Measurements from ENCODE around the gene TAC3.
A peak's percentile ranks its signal among the peaks of the same experiment; 100 is the strongest.

TAC3 gene

GRCh38 chr12:57006809-57007475 lies 9.4 kb downstream of the TAC3 start:
- H3K36me3 ChIP-seq (replicated peaks): peaks cover 26% of the 10 kb centered on the region
- DNase-seq (ENCODE audit: low spot score in 2 of 2): no peak
- peak overlapping the region; percentile 14 for H3K4me3 ChIP-seq
- H3K9me3 ChIP-seq: no peaks in the 10 kb centered on the region
- peaks cover 18% of the 10 kb centered on the region for H3K4me1 ChIP-seq
- no peaks in the 10 kb centered on the region for H3K27me3 ChIP-seq (ENCODE audit: low read depth)
- in situ Hi-C loops (cut with MboI; ENCODE audit: low sequenced_read_pairs): no loop called here

GRCh38 chr12:57005980-57006808 lies 10.1 kb downstream of the TAC3 start, which contains the start of gene ZBTB39:
Gene ZBTB39, minus strand, starts transcription at chr12:57006546. Its CDS starts 1,629 bp downstream, at chr12:57004917.
- DNase-seq (ENCODE audit: low spot score in 2 of 2): peak; percentile 64 to 78
- H3K4me1 ChIP-seq: peaks cover 11% of the 10 kb centered on the region
- peak within 1 kb of the TSS; percentile 84 for H3K4me3 ChIP-seq
- H3K9me3 ChIP-seq: no peaks in the 10 kb centered on the region
- in situ Hi-C loops (cut with MboI; ENCODE audit: low sequenced_read_pairs): no loop called here
- H3K27me3 ChIP-seq (ENCODE audit: low read depth): no peaks in the 10 kb centered on the region
- peaks cover 33% of the 10 kb centered on the region for H3K36me3 ChIP-seq (replicated peaks)

- in situ Hi-C loops (cut with MboI; ENCODE audit: low sequenced_read_pairs): loop anchor here (5.0 kb wide), 1 partner anchor 108 kb away; the partner anchor contains the start of gene STAT6
- peaks cover 47% of the 10 kb centered on the region for H3K36me3 ChIP-seq (replicated peaks)
- no peaks in the 10 kb centered on the region for H3K9me3 ChIP-seq
- peaks cover 8% of the 10 kb centered on the region for H3K4me1 ChIP-seq
- H3K27me3 ChIP-seq (ENCODE audit: low read depth): no peaks in the 10 kb centered on the region
- no peak overlapping the region for H3K4me3 ChIP-seq
- DNase-seq (ENCODE audit: low spot score in 2 of 2): no peak
Measured at GRCh38 chr12:57004651-57005050, 11.7 kb downstream of the TAC3 start.

GRCh38 chr12:57003395-57003794 lies 12.9 kb downstream of the TAC3 start:
- in situ Hi-C loops (cut with MboI; ENCODE audit: low sequenced_read_pairs): loop anchor here (5.0 kb wide), 1 partner anchor 109 kb away; the partner anchor contains the start of gene STAT6
- H3K4me1 ChIP-seq: peaks cover 6% of the 10 kb centered on the region
- H3K27me3 ChIP-seq (ENCODE audit: low read depth): no peaks in the 10 kb centered on the region
- no peak overlapping the region for H3K4me3 ChIP-seq
- H3K9me3 ChIP-seq: no peaks in the 10 kb centered on the region; the same call in 1 of the 2 replicates
- DNase-seq (ENCODE audit: low spot score in 2 of 2): no peak
- peaks cover 48% of the 10 kb centered on the region for H3K36me3 ChIP-seq (replicated peaks)

GRCh38 chr12:57001448-57001906 lies 14.9 kb downstream of the TAC3 start:
- Histone ChIP-seq H3K4me1 (peaks cover 6% of the 10 kb centered on the region), H3K9me3 (no peaks in the 10 kb centered on the region; the same call in 1 of the 2 replicates), H3K4me3 (no peak overlapping the region), H3K27me3 (ENCODE audit: low read depth) (no peaks in the 10 kb centered on the region), H3K36me3 (replicated peaks) (peaks cover 48% of the 10 kb centered on the region)
- DNase-seq (ENCODE audit: low spot score in 2 of 2): peak; percentile 8 to 82
- in situ Hi-C loops (cut with MboI; ENCODE audit: low sequenced_read_pairs): loop anchor here (5.0 kb wide), 1 partner anchor 111 kb away; the partner anchor contains the start of gene STAT6

GRCh38 chr12:57000393-57000792 lies 15.9 kb downstream of the TAC3 start:
- in situ Hi-C loops (cut with MboI; ENCODE audit: low sequenced_read_pairs): loop anchor here (5.0 kb wide), 1 partner anchor 112 kb away; the partner anchor contains the start of gene STAT6

GRCh38 chr12:56999456-56999855 lies 16.9 kb downstream of the TAC3 start:
- no peaks in the 10 kb centered on the region; the same call in 1 of the 2 replicates for H3K9me3 ChIP-seq
- H3K27me3 ChIP-seq (ENCODE audit: low read depth): no peaks in the 10 kb centered on the region
- peaks cover 47% of the 10 kb centered on the region for H3K36me3 ChIP-seq (replicated peaks)
- no peak overlapping the region for H3K4me3 ChIP-seq
- in situ Hi-C loops (cut with MboI; ENCODE audit: low sequenced_read_pairs): no loop called here
- no peaks in the 10 kb centered on the region; the same call in 1 of the 2 replicates for H3K4me1 ChIP-seq
- DNase-seq (ENCODE audit: low spot score in 2 of 2): no peak

More at GRCh38 chr12:57000393-57000792, 15.9 kb downstream of the TAC3 start:
- Histone ChIP-seq H3K9me3 (no peaks in the 10 kb centered on the region; the same call in 1 of the 2 replicates), H3K4me1 (peaks cover 6% of the 10 kb centered on the region), H3K27me3 (ENCODE audit: low read depth) (no peaks in the 10 kb centered on the region), H3K4me3 (no peak overlapping the region), H3K36me3 (replicated peaks) (peaks cover 48% of the 10 kb centered on the region)
- no peak for DNase-seq (ENCODE audit: low spot score in 2 of 2)

GRCh38 chr12:56998981-56999380 lies 17.3 kb downstream of the TAC3 start:
- Histone ChIP-seq H3K4me1 (no peaks in the 10 kb centered on the region; the same call in 1 of the 2 replicates), H3K27me3 (ENCODE audit: low read depth) (no peaks in the 10 kb centered on the region), H3K4me3 (no peak overlapping the region), H3K9me3 (no peaks in the 10 kb centered on the region; the same call in 1 of the 2 replicates), H3K36me3 (replicated peaks) (peaks cover 42% of the 10 kb centered on the region)
- in situ Hi-C loops (cut with MboI; ENCODE audit: low sequenced_read_pairs): no loop called here
- DNase-seq (ENCODE audit: low spot score in 2 of 2): no peak

- no peak overlapping the region for H3K4me3 ChIP-seq
- in situ Hi-C loops (cut with MboI; ENCODE audit: low sequenced_read_pairs): no loop called here
- peaks cover 36% of the 10 kb centered on the region for H3K36me3 ChIP-seq (replicated peaks)
- H3K4me1 ChIP-seq: no peaks in the 10 kb centered on the region; the same call in 1 of the 2 replicates
- no peaks in the 10 kb centered on the region for H3K27me3 ChIP-seq (ENCODE audit: low read depth)
- no peak for DNase-seq (ENCODE audit: low spot score in 2 of 2)
- H3K9me3 ChIP-seq: no peaks in the 10 kb centered on the region; the same call in 1 of the 2 replicates
Measured at GRCh38 chr12:56998316-56998715, 18.0 kb downstream of the TAC3 start.

GRCh38 chr12:56996793-56997545 lies 19.4 kb downstream of the TAC3 start:
- peaks cover 23% of the 10 kb centered on the region for H3K36me3 ChIP-seq (replicated peaks)
- H3K4me3 ChIP-seq: no peak overlapping the region
- in situ Hi-C loops (cut with MboI; ENCODE audit: low sequenced_read_pairs): no loop called here
- no peak for DNase-seq (ENCODE audit: low spot score in 2 of 2)
- no peaks in the 10 kb centered on the region; the same call in 1 of the 2 replicates for H3K9me3 ChIP-seq
- no peaks in the 10 kb centered on the region; the same call in 1 of the 2 replicates for H3K4me1 ChIP-seq
- H3K27me3 ChIP-seq (ENCODE audit: low read depth): no peaks in the 10 kb centered on the region

GRCh38 chr12:56995930-56996496 lies 20.3 kb downstream of the TAC3 start:
- Histone ChIP-seq H3K27me3 (ENCODE audit: low read depth) (no peaks in the 10 kb centered on the region), H3K36me3 (replicated peaks) (peaks cover 13% of the 10 kb centered on the region), H3K9me3 (no peaks in the 10 kb centered on the region; the same call in 1 of the 2 replicates), H3K4me1 (no peaks in the 10 kb centered on the region), H3K4me3 (no peak overlapping the region)
- in situ Hi-C loops (cut with MboI; ENCODE audit: low sequenced_read_pairs): no loop called here
- no peak for DNase-seq (ENCODE audit: low spot score in 2 of 2)

GRCh38 chr12:56995201-56995929 lies 21.0 kb downstream of the TAC3 start:
- no peaks in the 10 kb centered on the region; the same call in 1 of the 2 replicates for H3K9me3 ChIP-seq
- peaks cover 7% of the 10 kb centered on the region for H3K36me3 ChIP-seq (replicated peaks)
- no peak for DNase-seq (ENCODE audit: low spot score in 2 of 2)
- peaks cover 3% of the 10 kb centered on the region; the same call in 1 of the 2 replicates for H3K27me3 ChIP-seq (ENCODE audit: low read depth)
- no peaks in the 10 kb centered on the region for H3K4me1 ChIP-seq
- in situ Hi-C loops (cut with MboI; ENCODE audit: low sequenced_read_pairs): no loop called here
- no peak overlapping the region for H3K4me3 ChIP-seq
